HG02588 (cell line): ENCODE measurements around the gene AP1M2.
"Not testable (repeated sequence)": the region's sequence is repeated elsewhere in the genome, so short reads cannot be mapped to it uniquely, and the experiment has no call there.

Experiments
- ATAC-seq: cut with Tn5 transposase; IDR thresholded peaks from one replicate; pipeline ENCODE4 v1.9.1; 2021; ENCODE audit warnings: mild to moderate bottlenecking, moderate library complexity; ENCODE audit not compliant: unreplicated experiment

The AP1M2 gene

DNA sequence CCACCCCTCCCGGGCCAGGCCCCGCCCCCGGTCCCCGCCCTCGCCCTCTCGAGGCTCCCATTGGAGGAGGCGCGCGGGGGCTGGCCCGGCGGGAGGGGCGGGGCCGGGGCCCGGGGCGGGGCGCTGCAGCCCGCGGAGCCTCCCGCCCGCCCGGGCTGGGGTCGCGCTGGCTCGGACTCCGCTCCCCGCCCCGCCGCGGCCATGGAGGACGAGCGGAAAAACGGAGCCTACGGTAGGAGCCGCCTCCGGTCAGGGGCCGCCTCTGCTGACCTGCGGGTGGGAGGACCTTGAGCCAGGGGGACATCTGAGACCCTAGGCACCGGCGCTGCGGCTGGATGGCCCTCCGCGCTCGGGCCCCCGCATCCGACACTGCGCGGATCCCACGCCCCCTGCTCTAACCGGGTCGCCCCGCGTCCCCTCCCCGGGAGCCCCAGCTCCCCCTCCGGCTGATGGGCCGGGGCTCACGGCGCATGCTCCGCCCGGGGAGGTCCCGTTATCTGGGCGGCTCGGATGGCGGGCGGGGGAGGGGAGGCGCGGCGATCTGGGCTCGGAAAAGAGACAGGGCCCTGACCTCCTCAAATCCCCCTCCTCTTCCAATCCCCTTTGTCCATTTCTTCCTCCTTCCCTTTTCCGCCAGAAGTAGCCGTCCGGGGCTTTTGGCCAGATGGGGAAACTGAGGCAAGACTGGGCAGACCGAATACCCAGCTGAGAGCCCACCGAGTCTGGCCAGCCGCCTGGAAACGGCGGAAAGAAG is 15.4 kb upstream of the AP1M2 start:
- peak; percentile 69 for ATAC-seq

DNA sequence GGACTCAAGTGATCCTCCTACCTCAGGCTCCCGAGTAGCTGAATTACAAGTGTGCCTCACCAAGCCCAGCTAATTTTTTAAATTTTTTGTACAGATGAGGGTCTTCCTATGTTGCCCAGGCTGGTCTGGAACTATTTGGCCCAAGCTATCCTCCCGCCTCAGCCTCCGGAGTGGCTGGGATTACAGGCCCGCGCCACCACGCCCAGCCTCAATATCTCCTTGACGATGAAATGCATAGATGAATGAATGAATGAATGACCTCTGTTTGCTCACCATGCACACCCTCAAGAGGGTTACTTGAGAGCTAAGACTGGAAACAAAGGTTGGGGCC is 14.9 kb upstream of the AP1M2 start:
- no peak for ATAC-seq

DNA sequence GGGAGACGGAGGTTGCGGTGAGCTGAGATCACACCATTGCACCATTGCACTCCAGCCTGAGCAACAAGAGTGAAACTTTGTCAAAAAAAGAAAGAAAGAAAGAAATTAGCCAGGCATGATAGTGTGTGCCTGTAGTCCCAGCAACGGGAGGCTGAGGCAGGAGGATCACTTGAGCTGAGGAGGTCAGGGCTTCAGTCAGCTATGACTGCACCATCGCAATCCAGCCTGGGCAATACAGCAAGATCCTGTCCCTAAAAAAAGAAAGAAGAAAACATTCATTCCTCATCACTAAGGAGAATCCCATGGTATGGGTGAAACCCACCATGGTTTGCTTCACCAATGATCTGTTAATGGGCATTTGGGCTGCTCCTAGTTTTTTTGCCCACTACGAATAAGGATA is 13.0 kb upstream of the AP1M2 start:
- ATAC-seq, result no peak

DNA sequence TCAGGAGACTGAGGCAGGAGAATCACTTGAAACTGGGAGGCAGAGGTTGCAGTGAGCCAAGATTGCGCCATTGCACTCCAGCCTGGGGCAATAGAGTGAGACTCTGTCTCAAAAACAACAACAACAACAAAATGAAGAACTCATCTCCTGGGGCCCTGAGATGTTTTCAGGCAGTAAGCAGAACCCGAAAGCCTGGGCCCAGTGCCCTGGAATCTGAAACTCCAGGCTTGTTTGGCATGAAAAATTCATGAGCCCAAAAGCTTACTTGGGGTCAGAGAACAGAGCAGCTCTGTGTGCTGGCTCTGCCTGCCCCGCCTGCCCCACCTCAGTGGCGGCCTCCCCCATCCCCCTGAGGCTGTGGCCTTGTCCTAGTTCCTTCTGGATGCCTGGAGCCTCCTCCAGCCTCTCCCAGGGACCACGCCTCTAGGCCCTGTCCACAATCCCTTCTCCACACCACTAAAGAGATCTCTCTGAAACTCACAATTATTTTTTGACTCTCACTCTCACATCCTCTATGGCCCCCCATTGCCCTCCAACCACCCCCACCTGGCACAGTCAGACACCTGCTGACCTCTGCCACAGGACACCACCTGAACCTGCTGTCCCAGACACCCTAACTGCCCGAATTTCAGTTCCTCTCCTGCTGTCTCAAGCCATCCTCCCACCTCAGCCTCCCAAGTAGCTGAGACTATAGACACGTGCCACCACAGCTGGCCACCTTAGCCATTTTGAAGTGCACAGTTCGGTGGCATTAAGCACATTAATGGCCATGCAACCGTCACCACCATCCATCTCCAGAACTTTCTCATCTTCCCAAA is 6.9 kb upstream of the AP1M2 start:
- no peak for ATAC-seq

DNA sequence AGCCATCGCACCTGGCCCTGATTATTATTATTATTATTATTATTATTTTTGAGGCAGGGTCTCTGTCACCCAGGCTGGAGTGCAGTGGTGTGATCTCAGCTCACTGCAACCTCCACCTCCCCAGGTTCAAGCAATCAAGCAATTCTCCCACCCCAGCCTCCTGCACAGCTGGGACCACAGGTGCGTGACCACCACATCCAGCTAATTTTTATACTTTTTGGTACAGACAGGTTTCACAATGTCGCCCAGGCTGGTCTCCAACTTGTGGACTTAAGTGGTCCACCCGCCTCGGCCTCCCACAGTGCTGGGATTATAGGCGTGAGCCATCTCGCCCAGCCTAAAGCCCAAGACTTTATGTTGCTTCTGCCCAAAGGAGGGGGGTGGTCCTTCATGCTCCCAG is 6.0 kb upstream of the AP1M2 start:
- ATAC-seq, result no peak

DNA sequence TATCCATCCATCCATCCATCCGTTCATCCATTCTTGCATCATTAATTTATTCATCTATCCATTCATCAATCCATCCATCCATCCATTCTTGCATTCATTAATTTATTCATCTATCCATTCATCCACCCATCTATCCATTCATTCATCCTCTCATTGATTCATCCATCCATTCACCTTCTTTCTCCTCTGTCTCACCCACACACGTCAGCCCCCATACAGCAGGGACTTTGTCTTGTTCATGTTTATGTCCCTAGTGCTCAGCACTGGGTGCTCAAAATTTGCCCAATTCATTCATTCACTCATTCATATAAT is 683 bp upstream of the AP1M2 start:
- ATAC-seq, result no peak

DNA sequence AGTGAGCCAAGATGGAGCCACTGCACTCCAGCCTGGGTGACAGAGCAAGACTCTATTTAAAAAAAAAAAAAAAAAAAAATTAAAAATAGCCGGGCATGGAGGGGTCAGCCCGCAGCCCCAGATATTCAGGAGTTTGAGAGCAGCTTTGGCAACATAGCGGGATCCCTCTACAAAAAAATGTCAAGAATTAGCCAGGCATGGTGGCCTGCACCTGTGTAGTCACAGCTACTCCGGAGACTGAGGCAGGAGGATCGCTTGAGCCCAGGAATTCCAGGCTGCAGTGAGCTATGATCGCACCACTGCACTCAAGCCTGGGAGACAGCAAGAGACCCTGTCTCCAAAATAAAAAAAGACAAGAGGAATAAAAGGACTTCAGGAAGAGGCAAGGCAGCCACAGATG is 716 bp downstream of the AP1M2 start:
- no peak for ATAC-seq

DNA sequence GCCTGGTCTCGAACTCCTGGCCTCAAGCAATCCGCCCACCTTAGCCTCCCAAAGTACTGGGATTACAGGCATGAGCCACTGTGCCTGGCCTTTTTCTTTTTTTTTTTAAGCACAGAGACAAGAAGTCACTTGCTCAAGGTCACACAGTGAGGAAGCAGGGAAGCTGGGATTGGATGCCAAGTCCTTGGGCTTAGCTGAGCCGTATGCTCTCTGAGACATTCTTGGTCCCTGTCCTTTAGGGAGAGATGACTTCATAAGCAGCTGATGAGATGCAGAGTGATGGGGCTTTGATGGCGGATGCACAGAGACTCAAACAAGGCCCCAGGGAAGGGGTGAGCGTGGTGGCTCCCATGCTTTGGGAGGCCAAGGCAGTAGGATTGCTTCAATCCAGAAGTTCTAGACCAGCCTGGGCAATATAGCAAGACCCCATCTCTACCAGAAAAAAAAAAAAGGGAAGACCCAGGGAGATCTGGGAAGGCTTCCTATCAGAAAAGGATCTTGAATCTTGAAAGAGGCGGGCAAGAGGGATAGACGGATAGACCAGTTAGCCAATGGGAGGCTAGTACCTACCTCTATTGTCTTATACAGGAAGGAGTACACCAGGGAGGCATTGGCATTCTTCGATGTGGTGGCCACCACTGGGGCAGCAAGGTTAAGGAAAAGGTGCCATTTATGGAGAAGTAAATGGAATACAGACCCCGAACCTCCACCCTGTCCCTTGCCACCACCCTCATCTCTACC is 3.9 kb downstream of the AP1M2 start:
- ATAC-seq, result no peak

DNA sequence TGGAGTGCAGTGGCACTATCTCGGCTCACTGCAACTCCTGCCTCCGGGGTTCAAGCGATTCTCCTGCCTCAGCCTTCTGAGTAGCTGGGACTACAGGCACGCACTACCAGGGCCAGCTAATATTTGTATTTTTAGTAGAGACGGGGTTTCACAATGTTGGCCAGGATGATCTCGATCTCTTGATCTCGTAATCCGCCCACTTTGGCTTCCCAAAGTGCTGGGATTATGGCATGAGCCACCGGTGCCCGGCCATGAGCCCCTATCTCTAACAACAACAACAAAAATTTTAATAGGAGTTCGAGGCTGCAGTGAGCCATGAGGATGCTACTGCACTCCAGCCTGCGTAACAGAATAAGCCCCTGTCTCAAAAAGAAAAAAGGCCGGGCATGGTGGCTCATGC is 5.0 kb downstream of the AP1M2 start:
- no peak for ATAC-seq

DNA sequence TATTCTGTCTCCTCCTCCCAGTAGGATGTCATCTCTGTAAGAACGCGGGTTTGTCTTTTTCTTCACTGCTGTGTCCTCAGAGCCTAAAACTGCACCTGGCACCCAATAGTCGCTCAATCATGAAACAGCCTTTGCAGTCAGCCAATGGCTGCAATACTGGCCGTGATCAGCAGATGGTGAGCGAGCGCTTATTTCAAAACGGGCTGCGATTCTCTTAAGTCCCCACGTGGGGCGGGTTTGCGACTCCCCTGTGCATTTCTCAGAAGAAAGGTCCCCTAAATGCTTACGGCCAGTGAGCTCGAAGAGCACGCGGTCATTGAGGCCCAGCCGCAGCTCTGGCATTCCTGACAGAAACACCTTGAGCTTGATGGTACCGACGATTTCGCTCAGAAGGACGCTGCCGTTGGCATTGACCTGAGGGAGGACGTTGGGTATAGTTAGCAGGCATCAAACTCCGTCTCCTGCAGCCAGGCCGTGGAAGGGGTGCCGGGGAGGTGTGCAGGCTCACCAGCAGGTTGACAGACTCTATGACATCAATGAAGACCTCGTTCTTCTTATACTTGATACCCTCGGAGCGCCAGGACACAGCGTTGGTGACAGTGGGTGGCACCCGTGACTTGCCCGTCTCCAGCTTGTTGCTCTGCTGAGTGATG is 6.0 kb downstream of the AP1M2 start:
- no peak for ATAC-seq

DNA sequence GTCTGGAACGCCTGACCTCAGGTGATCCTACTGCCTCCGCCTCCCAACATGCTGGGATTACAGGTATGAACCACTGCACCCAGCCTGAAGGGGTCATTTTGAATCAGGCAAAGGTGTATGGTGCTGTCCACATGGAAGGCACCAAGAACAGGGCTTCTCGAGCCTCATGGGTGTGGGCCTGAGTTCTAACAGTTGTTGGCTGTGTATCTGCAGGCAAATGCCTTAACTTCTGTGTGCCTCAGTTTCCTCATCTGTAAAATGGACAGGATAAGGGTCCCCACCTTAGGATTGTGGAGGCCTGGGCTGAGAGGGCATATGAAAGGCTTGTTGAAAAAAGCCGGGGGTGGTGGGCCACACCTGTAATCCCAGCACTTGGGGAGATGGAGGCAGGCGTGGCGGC is 9.2 kb downstream of the AP1M2 start:
- ATAC-seq, result no peak

DNA sequence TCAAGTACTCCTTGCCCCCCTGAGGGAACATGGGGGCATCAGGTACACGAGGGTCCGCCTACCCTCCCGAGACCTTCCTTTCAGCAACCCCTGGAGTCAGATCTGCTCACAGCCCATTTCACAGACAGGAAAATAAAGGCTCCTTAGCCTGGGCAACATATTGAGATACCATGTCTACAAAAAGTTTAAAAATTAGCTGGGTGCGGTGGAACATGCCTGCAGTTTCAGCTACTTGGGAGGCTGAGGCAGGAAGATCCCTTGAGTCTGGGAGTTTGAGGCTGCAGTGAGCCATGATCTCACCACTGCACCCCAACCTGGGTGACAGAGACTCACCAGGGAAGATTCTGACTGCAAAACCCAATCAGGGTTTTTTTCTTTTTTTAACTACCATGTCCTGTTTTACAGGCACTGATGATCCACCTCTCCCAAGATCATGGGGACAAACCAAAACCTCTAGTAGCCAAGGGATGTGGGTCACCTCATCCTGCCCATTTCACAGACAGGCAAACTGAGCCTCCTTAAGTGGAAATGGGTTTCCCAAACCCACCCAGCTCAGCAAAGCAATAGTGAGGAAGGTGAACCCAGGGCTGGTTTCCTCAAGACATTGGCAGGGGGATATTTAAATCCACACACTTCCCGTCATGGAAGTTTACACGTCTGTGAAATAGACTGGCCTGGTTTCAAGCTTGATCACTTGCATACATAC is 11.9 kb downstream of the AP1M2 start:
- ATAC-seq, result no peak

DNA sequence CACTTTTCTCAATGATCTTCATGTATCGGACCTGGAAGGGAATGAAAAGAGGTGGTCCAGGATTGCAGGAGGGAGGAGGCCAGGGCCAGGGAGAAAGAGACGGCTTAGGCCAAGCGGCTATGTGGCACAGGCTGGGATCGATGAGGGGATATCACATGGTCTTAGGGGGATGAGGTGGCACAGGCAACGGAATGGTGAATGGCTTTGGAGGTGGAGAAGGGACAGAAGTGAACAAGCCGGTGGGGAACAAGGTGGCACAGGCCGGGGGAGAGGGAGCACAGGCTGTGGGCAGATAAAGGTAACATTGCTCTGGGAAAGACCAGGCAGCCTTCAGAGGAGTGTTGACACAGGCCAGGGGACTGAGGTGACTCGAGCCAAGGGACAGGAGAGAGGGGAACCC is 12.7 kb downstream of the AP1M2 start:
- no peak for ATAC-seq

DNA sequence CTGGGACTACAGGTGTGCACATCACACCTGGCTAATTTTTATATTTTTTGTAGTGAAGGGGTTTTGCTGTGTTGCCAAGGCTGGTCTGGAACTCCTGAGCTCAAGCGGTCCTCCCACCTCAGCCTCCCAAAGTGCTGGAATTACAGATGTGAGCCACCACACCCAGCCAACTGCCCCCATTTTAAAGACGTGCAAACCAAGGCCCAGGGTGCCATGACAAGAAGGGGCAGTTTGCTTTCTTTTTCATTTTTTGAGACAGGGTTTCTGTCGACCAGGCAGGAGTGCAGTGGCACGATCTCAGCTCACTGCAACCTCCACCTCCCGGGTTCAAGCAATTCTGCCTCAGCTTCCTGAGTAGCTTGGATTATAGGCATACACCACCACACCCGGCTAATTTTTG is 13.3 kb downstream of the AP1M2 start:
- not testable (repeated sequence) for ATAC-seq

DNA sequence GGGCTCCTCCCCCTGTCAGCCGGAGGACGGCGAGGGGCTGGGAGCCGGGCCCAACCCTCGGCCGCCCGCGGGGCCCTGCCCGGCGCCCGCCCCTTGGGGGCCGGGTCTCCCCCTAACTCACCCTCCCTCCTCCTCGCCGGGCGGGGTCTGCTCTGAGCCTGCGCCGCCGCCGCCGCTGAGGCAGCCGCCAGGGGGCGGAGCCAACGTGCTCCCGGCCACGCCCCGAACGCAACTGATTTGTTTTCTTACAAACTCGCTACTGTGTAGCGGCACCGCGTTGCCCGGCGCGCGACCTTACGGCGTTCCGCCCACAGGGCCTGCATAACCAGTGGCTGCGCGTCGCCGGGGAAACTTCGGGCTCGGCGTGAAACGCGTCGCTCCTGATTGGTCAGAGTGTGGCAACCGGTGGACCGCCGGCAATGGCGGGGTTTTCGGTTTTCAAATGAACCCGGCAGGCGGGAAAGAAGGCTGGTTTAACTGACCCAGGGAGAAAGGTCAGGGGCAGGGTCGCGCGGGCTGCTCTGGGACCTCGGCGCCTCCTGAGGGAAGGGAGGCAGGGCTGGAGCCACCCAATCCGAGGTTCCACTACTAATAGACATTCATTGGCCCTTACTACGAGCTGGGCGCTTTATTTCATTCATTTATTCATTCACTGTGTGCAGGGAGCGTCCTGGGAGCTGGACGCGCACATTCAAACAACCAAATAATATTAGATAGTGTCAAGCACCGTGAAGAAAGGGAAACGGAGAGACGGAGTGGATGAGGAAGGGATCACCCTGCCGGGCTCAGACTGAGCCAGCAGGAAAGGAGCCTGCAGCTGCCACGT is 18.1 kb downstream of the AP1M2 start, which contains the start of gene CDKN2D:
Gene CDKN2D, minus strand, starts transcription at position 154 of the 826 bp plus-strand sequence. CDS start 326 bp downstream, outside the sequence.
- ATAC-seq, result peak; percentile 63

DNA sequence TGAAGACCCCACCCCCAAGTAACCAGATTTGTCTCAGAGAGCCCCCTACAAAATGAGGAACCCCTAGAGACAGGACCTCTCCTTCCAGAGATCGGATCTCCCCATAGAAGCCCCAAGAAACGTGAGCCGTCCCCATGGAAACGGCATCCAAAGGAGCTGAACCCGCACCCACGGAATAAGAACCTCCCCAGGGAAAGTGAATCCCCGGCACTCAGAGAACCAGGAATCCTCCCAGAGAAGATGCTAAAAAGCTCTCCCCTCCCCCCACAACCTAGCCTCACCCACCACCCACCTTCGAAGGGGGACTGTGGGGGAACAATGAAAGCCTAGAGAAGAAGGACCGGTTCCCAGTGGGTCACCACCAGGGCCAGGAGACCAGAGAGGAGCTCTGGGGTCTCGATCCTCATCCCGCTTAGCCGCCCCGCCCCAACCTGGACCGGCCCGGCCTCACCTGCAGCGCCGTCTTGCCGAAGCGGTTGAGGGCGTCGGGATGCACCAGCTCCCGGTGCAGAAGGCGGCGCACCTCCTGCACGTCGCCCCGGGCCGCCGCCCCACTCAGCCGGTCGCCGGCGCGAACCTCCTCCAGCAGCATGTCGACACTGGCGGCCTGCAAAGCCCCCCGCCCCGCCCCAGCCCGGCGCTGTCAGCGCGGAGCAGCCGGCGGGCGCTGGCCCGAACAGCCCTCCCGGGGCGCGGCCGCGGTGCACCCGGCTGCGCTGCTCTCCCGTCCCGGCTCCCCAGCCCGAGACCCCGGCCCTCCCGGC is 18.9 kb downstream of the AP1M2 start:
- no peak for ATAC-seq

DNA sequence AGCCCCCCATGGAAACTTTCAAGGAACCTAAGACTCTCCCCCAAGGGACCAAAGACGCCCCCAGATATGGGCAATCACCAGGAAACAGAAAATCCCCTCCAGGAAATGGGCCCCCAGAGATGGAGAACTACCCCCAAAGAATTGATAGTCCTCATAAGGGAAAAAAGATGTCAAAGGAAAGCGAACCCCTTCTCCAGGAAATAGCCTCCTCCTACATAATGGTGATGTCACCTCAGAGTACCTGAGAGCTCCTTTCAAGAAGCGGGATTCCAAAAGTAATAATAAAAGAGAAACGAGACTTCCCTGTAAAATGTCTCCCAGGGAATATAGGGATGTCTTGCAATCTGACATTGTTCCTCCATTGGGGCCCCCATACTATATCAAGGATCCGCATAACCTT is 19.5 kb downstream of the AP1M2 start:
- ATAC-seq, result no peak

DNA sequence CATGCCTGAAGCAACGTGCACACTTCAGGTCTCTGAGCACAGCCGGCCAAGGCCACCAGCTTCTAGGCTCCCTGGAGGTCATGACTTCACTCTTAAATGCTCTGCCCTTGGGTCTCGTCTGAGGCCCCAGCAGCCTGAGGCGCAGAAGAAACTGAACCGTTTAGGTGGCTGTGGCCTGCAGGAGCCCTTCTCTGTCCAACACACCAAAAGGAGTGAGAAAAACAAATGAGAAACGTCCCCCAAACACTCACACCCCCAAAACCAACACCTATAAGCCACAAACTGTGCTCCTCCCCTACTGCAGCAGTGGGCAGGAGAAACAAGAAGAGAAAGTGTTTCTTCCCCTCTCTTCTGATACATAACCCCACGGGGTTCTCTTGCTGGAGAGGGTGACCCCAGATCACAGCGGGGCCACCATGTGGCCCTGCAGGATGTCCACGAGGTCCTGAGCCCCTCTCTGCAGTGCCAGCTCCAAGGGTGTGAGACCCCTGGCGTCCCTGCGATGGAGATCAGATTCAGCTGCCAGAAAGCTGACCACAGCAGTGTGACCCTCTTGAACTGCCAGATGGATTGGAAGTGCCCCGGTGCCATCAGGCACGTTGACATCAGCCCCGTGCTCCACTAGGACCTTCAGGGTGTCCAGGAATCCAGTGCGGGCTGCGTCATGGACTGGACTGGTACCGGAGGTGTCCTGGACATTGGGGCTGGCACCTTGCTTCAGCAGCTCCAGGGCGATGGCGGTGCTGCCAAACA is 20.3 kb downstream of the AP1M2 start:
- no peak for ATAC-seq

DNA sequence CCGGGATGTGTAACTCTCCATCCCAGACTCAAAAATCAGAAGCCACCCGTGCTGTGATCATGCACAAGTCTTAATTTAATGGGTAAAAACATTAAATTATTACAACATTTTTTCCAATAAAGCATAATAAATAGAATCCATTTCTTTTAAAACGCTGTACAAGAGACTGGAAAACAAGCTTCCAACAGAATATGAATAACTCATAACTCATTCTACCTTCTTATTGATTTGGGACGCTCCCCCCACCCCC is 20.8 kb downstream of the AP1M2 start:
- no peak for ATAC-seq
